SK-N-MC (cell line): ENCODE results near the gene IGF2R.

Experiments used
- DNase-seq: peaks from one replicate; pipeline ENCODE4 v3.0.0-alpha.2; 2011; ENCODE audit warnings: low read depth, low spot score
- H3K27ac ChIP-seq: fragments of 200-600 bp; sonication (generic); 2 replicates; pipeline ENCODE4 v1.5.1; 2016; ENCODE audit warnings: mixed run types
- H3K36me3 ChIP-seq: fragments of 200-600 bp; sonication (generic); 2 replicates; pipeline ENCODE4 v1.6.1; 2017; ENCODE audit warnings: antibody characterized with exemption, low read length, mixed read lengths; ENCODE audit not compliant: insufficient read depth
- H3K4me3 ChIP-seq: fragments of 200-600 bp; sonication (generic); 2 replicates; pipeline ENCODE4 v1.5.1; 2016
- H3K9ac ChIP-seq: fragments of 200-600 bp; sonication (generic); 2 replicates; pipeline ENCODE4 v1.8.0; 2017; ENCODE audit warnings: mixed run types, mixed read lengths; ENCODE audit not compliant: insufficient read length
- H3K9me3 ChIP-seq: fragments of 200-600 bp; sonication (generic); 2 replicates; pipeline ENCODE4 v1.6.1; 2017; ENCODE audit warnings: low read depth, mild to moderate bottlenecking, antibody characterized with exemption, low read length, moderate library complexity, mixed read lengths
- EZH2 ChIP-seq: fragments of 200-600 bp; sonication (generic); IDR thresholded peaks from one replicate; pipeline ENCODE4 v1.6.1; 2017; ENCODE audit warnings: antibody characterized with exemption
- FOXP2 ChIP-seq: optimal IDR thresholded peaks from 2 replicates; pipeline ENCODE3; 2011; ENCODE audit warnings: mild to moderate bottlenecking, moderate library complexity; ENCODE audit not compliant: insufficient read depth; ENCODE audit errors: extremely low read length, control extremely low read depth
- POLR2AphosphoS5 ChIP-seq: IDR thresholded peaks from 2 replicates; pipeline ENCODE4 v1.6.1; 2012; ENCODE audit warnings: mild to moderate bottlenecking, low read depth, low read length, borderline replicate concordance

The IGF2R gene

GRCh38 chr6:159974932-159975331, 6.0 kb downstream of the IGF2R start:
- Histone ChIP-seq H3K9me3 (no peaks in the 10 kb centered on the region), H3K9ac (no peak overlapping the region), H3K27ac (no peak overlapping the region), H3K36me3 (no peaks in the 10 kb centered on the region), H3K4me3 (no peak overlapping the region)
- no peak for TF ChIP-seq POLR2AphosphoS5
- no peak for DNase-seq

DNA sequence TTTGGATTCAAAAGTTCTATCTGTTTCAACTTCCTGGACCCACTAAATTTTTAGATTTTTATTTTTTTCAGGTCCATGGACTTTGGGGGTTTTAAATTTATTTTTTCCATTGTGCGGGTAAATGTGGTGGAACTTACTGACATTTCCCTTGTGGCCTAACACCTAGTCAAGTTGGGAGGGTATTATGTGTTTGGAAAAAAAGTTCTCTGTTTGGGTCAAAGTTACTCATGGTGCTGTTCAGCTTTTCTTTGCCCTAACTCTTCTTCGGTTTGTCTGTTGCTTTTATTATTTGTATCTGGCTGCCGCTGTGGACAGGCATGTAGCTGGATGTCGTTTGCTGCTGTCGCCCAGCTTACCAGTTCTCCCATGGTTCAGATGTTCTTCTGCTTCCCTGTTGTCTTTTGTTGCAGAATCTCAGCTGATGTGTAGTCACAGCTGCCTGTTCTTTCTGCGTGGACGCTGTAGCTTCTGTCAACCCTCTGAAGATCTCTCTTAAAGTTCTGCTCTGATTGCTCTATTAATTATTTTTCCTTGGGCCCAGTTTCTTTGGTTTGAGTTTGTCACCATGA, 7.9 kb downstream of the IGF2R start:
- Histone ChIP-seq H3K27ac (no peak overlapping the region), H3K4me3 (no peak overlapping the region)
- TF ChIP-seq FOXP2: no peak
- no peak for TF ChIP-seq EZH2
- no peak for TF ChIP-seq POLR2AphosphoS5

GRCh38 chr6:159977255-159977903, 8.5 kb downstream of the IGF2R start:
- H3K9ac ChIP-seq: no peak overlapping the region
- TF ChIP-seq POLR2AphosphoS5: no peak
- TF ChIP-seq EZH2: no peak
- no peak for TF ChIP-seq FOXP2
- DNase-seq: no peak
- H3K9me3 ChIP-seq: no peaks in the 10 kb centered on the region
- no peaks in the 10 kb centered on the region for H3K36me3 ChIP-seq
- no peak overlapping the region for H3K27ac ChIP-seq
- no peak overlapping the region for H3K4me3 ChIP-seq

More for the DNA sequence above, 7.9 kb downstream of the IGF2R start:
- no peak for DNase-seq
- Histone ChIP-seq H3K36me3 (no peaks in the 10 kb centered on the region), H3K9ac (no peak overlapping the region), H3K9me3 (no peaks in the 10 kb centered on the region)

DNA sequence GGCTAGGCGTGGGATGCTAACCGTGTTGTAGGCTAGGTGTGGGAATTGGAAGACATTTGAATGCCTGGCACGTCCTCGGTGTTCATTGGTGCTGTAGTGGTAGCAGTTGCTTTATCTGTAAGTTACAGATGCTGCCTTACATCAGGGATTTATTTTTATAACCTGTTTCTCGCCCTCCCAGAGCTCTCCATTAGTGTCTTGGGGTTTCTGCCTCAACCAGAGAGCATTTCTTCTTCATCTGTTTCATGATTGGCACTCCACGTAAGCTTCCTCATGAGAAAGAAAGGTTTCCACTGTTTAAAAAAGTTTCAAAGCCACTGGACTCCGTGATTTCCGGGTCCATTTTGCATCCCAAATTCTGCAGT, 9.0 kb downstream of the IGF2R start:
- no peak overlapping the region for H3K27ac ChIP-seq
- H3K9me3 ChIP-seq: no peaks in the 10 kb centered on the region
- TF ChIP-seq FOXP2: no peak
- TF ChIP-seq POLR2AphosphoS5: no peak
- no peak for TF ChIP-seq EZH2
- no peak for DNase-seq
- no peaks in the 10 kb centered on the region for H3K36me3 ChIP-seq
- no peak overlapping the region for H3K4me3 ChIP-seq
- H3K9ac ChIP-seq: no peak overlapping the region

GRCh38 chr6:159978291-159979135, 9.6 kb downstream of the IGF2R start:
- H3K9ac ChIP-seq: no peak overlapping the region
- DNase-seq: no peak
- no peak overlapping the region for H3K27ac ChIP-seq
- H3K36me3 ChIP-seq: no peaks in the 10 kb centered on the region
- TF ChIP-seq EZH2 (no peak), FOXP2 (no peak), POLR2AphosphoS5 (no peak)
- H3K4me3 ChIP-seq: no peak overlapping the region
- no peaks in the 10 kb centered on the region for H3K9me3 ChIP-seq

GRCh38 chr6:159979136-159979874, 10.4 kb downstream of the IGF2R start:
- H3K9me3 ChIP-seq: no peaks in the 10 kb centered on the region
- H3K9ac ChIP-seq: no peak overlapping the region
- H3K27ac ChIP-seq: no peak overlapping the region
- DNase-seq: no peak
- TF ChIP-seq EZH2 (no peak), POLR2AphosphoS5 (no peak), FOXP2 (no peak)
- no peaks in the 10 kb centered on the region for H3K36me3 ChIP-seq
- H3K4me3 ChIP-seq: no peak overlapping the region

GRCh38 chr6:159980474-159980873, 11.6 kb downstream of the IGF2R start:
- H3K9ac ChIP-seq: no peak overlapping the region
- DNase-seq: no peak
- no peak overlapping the region for H3K4me3 ChIP-seq
- no peaks in the 10 kb centered on the region for H3K9me3 ChIP-seq
- H3K27ac ChIP-seq: no peak overlapping the region
- H3K36me3 ChIP-seq: no peaks in the 10 kb centered on the region
- TF ChIP-seq POLR2AphosphoS5 (no peak), EZH2 (no peak), FOXP2 (no peak)

- Histone ChIP-seq H3K4me3 (no peak overlapping the region), H3K36me3 (no peaks in the 10 kb centered on the region), H3K9ac (no peak overlapping the region), H3K27ac (no peak overlapping the region), H3K9me3 (no peaks in the 10 kb centered on the region)
- DNase-seq: no peak
- TF ChIP-seq EZH2: no peak
- no peak for TF ChIP-seq FOXP2
- TF ChIP-seq POLR2AphosphoS5: no peak
These were observed 12.2 kb downstream of the IGF2R start for GRCh38 chr6:159981071-159981402.
